Smooth muscle cell (in vitro differentiated cells): Measurements from ENCODE around the gene CCNK. TPM values are rescaled to one million over a fixed set of nuclear protein-coding genes. Genes with fewer than 3 reads are reported as not detected.

Experiments
- DNase-seq: peaks from one replicate; lab custom pipeline; 2025; ENCODE audit not compliant: unreplicated experiment; lab: John Stamatoyannopoulos, UW
- H2AFZ ChIP-seq: fragments of 200-600 bp; sonication (generic); 2 replicates; pipeline ENCODE4 v1.6.0; 2016; ENCODE audit warnings: antibody characterized with exemption, low read depth, mild to moderate bottlenecking
- H3F3A ChIP-seq: fragments of 200-600 bp; sonication (generic); 2 replicates; pipeline ENCODE4 v1.6.0; 2017; ENCODE audit warnings: antibody characterized with exemption, low read depth
- H3K27ac ChIP-seq: fragments of 200-600 bp; sonication (generic); 2 replicates; pipeline ENCODE4 v1.5.1; 2016; ENCODE audit warnings: low read depth, mild to moderate bottlenecking
- H3K27me3 ChIP-seq: fragments of 200-600 bp; sonication (generic); 2 replicates; pipeline ENCODE4 v1.6.1; 2016; ENCODE audit warnings: low read depth, mild to moderate bottlenecking
- H3K36me3 ChIP-seq: fragments of 200-600 bp; sonication (generic); 2 replicates; pipeline ENCODE4 v1.5.1; 2016; ENCODE audit warnings: low read depth
- H3K4me1 ChIP-seq: fragments of 200-600 bp; sonication (generic); 2 replicates; pipeline ENCODE4 v1.5.1; 2016; ENCODE audit warnings: low read depth
- H3K4me2 ChIP-seq: fragments of 200-600 bp; sonication (generic); 2 replicates; pipeline ENCODE4 v1.6.0; 2016; ENCODE audit warnings: mild to moderate bottlenecking
- H3K4me3 ChIP-seq: fragments of 200-600 bp; sonication (generic); 2 replicates; pipeline ENCODE4 v1.5.1; 2016; ENCODE audit warnings: mild to moderate bottlenecking
- H3K79me2 ChIP-seq: fragments of 200-600 bp; sonication (generic); 2 replicates; pipeline ENCODE4 v1.6.0; 2016; ENCODE audit warnings: low read depth, mild to moderate bottlenecking
- H3K9ac ChIP-seq: fragments of 200-600 bp; sonication (generic); 2 replicates; pipeline ENCODE4 v1.6.0; 2016; ENCODE audit warnings: low read depth
- H3K9me3 ChIP-seq: fragments of 200-600 bp; sonication (generic); replicated peaks from 2 replicates; pipeline ENCODE4 v1.5.1; 2016; ENCODE audit warnings: low read depth
- H4K20me1 ChIP-seq: fragments of 200-600 bp; sonication (generic); 2 replicates; pipeline ENCODE4 v1.6.0; 2016; ENCODE audit warnings: low read depth
- CTCF ChIP-seq: fragments of 200-600 bp; sonication (generic); IDR thresholded peaks from 2 replicates; pipeline ENCODE4 v1.5.1; 2017; ENCODE audit warnings: borderline replicate concordance, mild to moderate bottlenecking, antibody characterized with exemption; ENCODE audit not compliant: insufficient read depth, poor library complexity, severe bottlenecking
- WGBS: methylation state at CpG from one replicate; pipeline ENCODE4 v1.1.7; 2016; ENCODE audit warnings: low lambda C conversion rate; 5-methylcytosine and 5-hydroxymethylcytosine counted together
- polyA plus RNA-seq: library from polyadenylated mRNA; unstranded; fragments of >200 nt; fragmentation: Nextera tagmentation; extraction: Ambion mirVana; gene quantifications from 2 replicates; pipeline ENCODE4 v1.2.1, GENCODE V29; 2016
- total RNA-seq: library from RNA; depleted of rRNA; stranded (reverse); fragments of >200 nt; gene quantifications from 2 replicates; pipeline ENCODE4 v1.2.3, GENCODE V29; 2014

Gene CCNK
- total and polyA plus RNA-seq, 2 experiments from 2014 or later, result 14.6 to 32.9 TPM

GRCh38 chr14:99447739-99448138, 33.5 kb upstream of the CCNK start:
- Histone ChIP-seq H3K4me2 (no peak overlapping the region), H3K79me2 (no peaks in the 10 kb centered on the region), H3K36me3 (peaks cover 6% of the 10 kb centered on the region), H3K9me3 (no peaks in the 10 kb centered on the region), H4K20me1 (peaks cover 16% of the 10 kb centered on the region), H3K4me3 (no peak overlapping the region), H2AFZ (no peak overlapping the region), H3K9ac (no peak overlapping the region), H3K4me1 (no peaks in the 10 kb centered on the region), H3K27me3 (no peaks in the 10 kb centered on the region), H3K27ac (no peak overlapping the region), H3F3A (no peaks in the 10 kb centered on the region)
- DNase-seq, result no peak
- TF ChIP-seq CTCF, result no peak
- 78% methylated on average over 4 of the region's 4 CpGs for WGBS

- Histone ChIP-seq H3K27ac (no peak overlapping the region), H3K79me2 (peaks cover 8% of the 10 kb centered on the region), H3K9me3 (no peaks in the 10 kb centered on the region), H3K27me3 (no peaks in the 10 kb centered on the region), H3F3A (no peaks in the 10 kb centered on the region), H3K36me3 (peaks cover 6% of the 10 kb centered on the region), H2AFZ (no peak overlapping the region), H4K20me1 (peaks cover 33% of the 10 kb centered on the region), H3K4me1 (no peaks in the 10 kb centered on the region), H3K4me2 (no peak overlapping the region), H3K4me3 (no peak overlapping the region), H3K9ac (no peak overlapping the region)
- 96% methylated on average over 3 of the region's 3 CpGs for WGBS
- DNase-seq, result no peak
- no peak for TF ChIP-seq CTCF
Measured at GRCh38 chr14:99450266-99450665, 30.9 kb upstream of the CCNK start.

GRCh38 chr14:99451234-99451633, 30.0 kb upstream of the CCNK start:
- peaks cover 36% of the 10 kb centered on the region for H4K20me1 ChIP-seq
- H3K4me1 ChIP-seq, result no peaks in the 10 kb centered on the region
- H3F3A ChIP-seq, result no peaks in the 10 kb centered on the region
- TF ChIP-seq CTCF, result no peak
- no peak overlapping the region for H3K9ac ChIP-seq
- H2AFZ ChIP-seq, result no peak overlapping the region
- H3K4me3 ChIP-seq, result no peak overlapping the region
- peaks cover 17% of the 10 kb centered on the region for H3K79me2 ChIP-seq
- peaks cover 9% of the 10 kb centered on the region for H3K36me3 ChIP-seq
- no peak overlapping the region for H3K4me2 ChIP-seq
- no peak overlapping the region for H3K27ac ChIP-seq
- H3K9me3 ChIP-seq, result no peaks in the 10 kb centered on the region
- DNase-seq, result no peak
- 94% methylated on average over 5 of the region's 5 CpGs for WGBS
- no peaks in the 10 kb centered on the region for H3K27me3 ChIP-seq

GRCh38 chr14:99452968-99453367, 28.2 kb upstream of the CCNK start:
- H3K4me1 ChIP-seq, result no peaks in the 10 kb centered on the region
- no peak overlapping the region for H3K27ac ChIP-seq
- no peak for TF ChIP-seq CTCF
- no peaks in the 10 kb centered on the region for H3K9me3 ChIP-seq
- no peak overlapping the region for H3K4me2 ChIP-seq
- H3K27me3 ChIP-seq, result no peaks in the 10 kb centered on the region
- no peak overlapping the region for H2AFZ ChIP-seq
- H3K36me3 ChIP-seq, result peaks cover 9% of the 10 kb centered on the region
- no peak overlapping the region for H3K9ac ChIP-seq
- H4K20me1 ChIP-seq, result peaks cover 36% of the 10 kb centered on the region
- no peak for DNase-seq
- H3K4me3 ChIP-seq, result no peak overlapping the region
- no peaks in the 10 kb centered on the region for H3F3A ChIP-seq
- 94% methylated on average over 4 of the region's 4 CpGs for WGBS
- H3K79me2 ChIP-seq, result peaks cover 31% of the 10 kb centered on the region
